GM10266 (cell line): Measurements from ENCODE around the gene LMNTD2.
A peak's percentile ranks its signal among the peaks of the same experiment; 100 is the strongest.
"Not testable (repeated sequence)": the region's sequence is repeated elsewhere in the genome, so short reads cannot be mapped to it uniquely, and the experiment has no call there.

Source experiments
- DNase-seq: peaks from one replicate; pipeline ENCODE4 v3.0.0; 2012; ENCODE audit errors: extremely low spot score
- TF ChIP-seq, protein P1 (sequence below): IDR thresholded peaks from 2 replicates; pipeline ENCODE4 v1.5.1; 2012; ENCODE audit warnings: mild to moderate bottlenecking, low read depth; ENCODE audit not compliant: control insufficient read depth, insufficient read depth; ENCODE audit errors: missing control alignments

LMNTD2 gene

DNA sequence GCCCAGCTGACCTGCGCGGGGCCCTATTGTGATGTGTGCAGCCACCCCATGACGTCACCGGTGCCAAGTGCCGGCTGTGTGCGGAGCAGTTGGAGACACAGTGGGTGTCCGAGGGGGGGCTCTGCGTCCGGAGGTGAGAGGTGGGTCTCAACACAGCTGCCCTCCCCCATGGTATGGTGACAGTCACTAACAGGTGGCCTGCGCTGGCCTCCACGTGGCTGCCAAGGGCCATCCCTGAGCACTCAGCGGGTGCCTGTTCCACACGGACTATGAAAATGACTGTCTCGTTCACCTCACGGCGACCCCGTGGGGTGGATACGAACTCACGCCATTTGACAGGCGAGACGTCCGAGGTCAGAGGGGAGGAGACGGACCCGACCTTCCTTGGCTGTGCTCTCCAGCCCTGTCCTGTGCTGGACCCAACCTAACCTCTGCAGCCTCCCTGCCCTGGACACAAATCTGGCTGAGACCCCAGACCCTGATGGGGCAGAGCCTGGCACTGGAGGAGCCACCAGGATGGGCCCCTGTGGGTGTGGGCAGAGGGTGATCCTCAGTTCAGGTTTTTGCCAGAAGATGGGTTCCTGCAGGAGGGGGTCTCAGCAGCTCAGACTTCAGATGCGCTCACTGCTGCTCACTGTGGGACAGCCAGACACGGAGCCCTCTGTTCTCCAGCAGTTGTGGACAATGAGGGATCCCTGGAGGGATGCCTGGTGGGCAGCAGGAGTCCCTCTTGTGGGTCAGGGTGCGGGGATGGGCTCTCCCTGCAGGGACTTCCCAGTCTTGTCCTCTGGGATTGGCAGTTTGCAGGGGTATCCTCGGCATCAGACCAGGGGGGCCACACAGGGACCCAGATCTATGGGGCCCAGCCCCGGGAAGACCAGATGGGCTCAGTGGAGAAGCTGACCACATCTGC, 31.5 kb downstream of the LMNTD2 start:
- TF ChIP-seq, protein P1, sequence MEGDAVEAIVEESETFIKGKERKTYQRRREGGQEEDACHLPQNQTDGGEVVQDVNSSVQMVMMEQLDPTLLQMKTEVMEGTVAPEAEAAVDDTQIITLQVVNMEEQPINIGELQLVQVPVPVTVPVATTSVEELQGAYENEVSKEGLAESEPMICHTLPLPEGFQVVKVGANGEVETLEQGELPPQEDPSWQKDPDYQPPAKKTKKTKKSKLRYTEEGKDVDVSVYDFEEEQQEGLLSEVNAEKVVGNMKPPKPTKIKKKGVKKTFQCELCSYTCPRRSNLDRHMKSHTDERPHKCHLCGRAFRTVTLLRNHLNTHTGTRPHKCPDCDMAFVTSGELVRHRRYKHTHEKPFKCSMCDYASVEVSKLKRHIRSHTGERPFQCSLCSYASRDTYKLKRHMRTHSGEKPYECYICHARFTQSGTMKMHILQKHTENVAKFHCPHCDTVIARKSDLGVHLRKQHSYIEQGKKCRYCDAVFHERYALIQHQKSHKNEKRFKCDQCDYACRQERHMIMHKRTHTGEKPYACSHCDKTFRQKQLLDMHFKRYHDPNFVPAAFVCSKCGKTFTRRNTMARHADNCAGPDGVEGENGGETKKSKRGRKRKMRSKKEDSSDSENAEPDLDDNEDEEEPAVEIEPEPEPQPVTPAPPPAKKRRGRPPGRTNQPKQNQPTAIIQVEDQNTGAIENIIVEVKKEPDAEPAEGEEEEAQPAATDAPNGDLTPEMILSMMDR, result no peak
- no peak for DNase-seq

DNA sequence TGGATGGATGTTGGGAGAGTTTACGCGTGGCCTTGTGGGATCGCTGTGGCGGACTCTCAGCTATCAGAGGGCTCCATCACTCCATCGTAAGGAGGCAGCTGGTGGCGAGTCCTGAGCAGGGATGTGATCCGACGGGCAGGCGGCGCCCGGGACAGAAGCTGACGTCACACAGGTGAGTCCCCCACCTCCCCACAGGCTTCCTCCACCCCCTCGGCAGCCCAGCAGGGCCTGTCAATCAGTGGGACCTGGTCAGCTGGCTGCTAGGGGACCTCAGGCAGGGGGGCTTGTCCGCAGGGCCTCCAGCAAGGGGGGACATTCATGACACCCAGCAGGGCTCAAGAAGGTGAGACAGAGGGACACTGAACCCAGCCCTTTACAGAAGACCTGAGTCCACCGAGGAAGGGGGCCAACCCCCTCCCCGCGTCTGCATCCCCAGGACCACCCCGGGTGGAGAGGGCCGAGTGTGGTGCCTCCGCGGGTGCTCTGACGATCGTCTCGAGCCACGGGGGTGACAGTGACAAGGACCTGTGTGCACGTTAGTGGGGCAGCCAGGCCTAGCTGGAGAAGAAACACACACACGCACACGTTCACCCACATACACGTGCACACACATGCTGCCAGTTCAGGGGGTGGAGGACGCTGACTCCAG, 32.2 kb downstream of the LMNTD2 start:
- TF ChIP-seq, protein P1, result no peak
- no peak for DNase-seq

DNA sequence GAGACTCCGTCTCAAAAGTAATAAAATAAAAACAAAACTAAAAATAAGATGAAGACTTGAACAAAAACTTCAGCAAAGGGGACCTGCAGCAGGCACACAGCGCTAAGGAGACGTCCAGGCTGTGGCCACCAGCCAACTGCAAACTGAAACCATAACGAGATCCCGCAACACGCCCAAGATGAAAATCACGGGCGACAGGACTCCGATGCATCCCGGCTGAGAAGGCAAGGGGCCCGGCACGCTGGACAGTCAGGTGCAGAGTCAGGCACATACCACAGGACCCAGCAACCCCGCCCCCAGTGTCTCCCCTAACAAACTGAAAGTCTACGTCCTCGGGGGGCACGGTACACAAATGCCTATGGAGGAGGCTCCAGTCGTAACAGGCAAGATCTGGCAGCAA, 34.3 kb downstream of the LMNTD2 start:
- no peak for DNase-seq
- TF ChIP-seq, protein P1, result no peak

DNA sequence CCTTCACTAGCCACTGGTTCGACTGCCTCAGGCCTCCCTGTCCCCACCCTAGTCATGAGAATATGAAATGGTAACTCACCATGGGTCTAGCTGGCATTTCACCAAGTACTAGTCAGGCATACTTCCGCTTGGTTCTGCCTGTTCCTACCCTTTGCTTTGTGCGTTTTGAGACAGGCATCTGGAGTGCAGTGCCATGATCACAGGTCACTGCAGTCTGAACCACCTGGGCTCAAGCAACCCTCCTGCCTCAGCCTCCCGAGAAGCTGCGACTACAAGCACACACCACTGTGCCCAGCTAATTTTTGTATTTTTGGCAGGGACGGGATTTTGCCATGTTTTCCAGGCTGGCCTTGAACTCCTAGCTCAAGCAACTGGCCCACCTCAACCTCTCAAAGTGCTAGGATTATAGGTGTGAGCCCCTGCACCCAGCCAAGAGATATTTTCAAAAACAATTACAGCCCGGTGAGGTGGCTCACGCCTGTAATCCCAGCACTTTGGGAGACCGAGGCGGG, 39.3 kb downstream of the LMNTD2 start:
- no peak for DNase-seq
- TF ChIP-seq, protein P1, result no peak

DNA sequence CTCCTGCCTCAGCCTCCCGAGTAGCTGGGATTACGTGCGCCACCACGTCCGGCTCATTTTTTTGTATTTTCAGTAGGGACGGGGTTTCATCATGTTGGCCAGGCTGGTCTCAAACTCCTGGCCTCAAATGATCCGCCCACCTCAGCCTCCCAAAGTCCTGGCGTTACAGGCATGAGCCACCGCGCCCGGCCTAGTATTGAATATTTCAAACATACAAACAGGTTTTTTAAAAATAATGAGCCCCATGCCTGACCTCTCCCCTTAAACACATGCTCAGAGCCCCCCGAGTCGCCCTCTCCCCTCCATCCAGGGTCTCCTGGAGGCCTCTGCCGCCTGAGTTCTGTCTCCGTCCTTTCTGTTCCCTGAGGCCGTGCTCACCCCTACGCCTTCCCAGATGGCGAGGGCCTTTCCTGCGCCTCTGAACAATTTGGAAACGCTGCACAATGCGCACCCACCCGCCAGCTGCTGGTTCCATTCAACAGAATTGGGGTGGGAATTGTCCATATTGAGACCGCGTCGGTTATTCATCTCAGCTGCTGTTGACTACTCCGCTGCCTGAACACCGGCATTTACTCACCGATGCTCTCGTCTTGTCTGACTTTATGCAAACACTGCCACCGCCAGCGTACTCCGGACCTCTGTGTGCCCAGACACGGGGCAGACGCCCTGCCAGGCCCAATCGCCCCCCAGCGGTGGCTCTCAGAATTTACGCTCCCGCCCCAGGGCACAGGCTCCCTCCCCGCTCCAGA, 39.9 kb downstream of the LMNTD2 start:
- TF ChIP-seq, protein P1, result no peak
- DNase-seq, result no peak

DNA sequence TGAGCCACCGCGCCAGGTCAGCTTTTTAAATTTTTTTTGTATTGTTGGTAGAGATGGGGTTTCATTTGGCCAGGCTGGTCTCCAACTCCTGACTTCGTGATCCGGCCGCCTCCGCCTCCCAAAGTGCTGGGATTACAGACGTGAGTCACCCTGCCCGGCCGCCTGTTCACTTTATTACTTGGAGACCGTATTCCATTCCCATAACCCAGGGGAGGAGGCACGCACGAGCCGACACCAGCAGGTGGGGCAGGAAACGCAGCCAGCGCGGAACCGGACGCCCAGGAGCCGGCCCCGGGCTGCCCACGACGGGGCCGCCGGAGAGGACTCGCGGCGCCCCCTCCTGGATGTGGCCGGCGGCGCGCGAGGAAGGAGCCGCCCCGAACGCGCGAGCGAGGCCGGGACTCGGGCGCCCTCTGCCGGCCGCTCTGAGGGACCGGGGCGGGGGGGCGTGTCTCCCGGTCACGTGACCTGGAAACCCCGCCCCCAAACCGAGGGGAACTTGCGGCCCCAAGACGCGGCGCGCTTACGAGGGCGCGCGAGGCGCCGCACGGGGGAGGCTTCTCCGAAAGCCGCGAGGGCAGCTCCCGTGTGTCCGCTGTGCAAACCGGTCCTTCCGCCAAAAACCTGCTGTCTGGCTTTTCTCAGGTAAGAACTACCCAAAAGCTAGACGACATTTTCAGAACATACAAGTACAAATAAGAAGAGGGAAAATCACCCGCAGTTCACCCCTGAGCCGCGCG, 41.9 kb downstream of the LMNTD2 start:
- TF ChIP-seq, protein P1, result peak; percentile 96
- peak; percentile 97 for DNase-seq

DNA sequence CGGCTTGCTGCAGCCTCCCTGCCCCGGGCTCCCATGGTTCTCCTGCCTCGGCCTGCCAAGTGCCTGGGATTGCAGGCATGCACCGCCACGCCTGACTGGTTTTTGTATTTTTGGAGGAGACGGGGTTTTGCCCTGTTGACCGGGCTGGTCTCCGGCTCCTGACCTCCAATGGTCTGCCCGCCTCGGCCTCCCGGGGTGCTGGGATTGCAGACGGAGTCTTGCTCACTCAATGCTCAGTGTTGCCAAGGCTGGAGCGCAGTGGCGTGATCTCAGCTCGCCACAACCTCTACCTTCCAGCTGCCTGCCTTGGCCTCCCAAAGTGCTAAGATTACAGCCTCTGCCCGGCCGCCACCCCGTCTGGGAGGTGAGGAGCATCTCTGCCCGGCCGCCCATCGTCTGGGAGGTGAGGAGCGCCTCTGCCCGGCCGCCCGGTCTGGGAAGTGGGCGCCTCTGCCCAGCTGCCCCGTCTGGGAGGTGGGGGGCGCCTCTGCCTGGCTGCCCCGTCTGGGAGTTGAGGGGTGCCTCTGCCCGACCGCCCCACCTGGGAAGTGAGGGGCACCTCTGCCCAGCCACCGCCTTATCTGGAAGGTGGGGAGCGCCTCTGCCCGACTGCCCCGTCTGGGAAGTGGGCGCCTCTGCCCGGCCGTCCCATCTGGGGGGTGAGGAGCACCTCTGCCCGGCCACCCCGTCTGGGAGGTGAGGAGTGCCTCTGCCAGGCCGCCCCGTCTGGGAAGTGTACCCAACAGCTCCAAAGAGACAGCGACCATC, 43.4 kb downstream of the LMNTD2 start:
- not testable (repeated sequence) for DNase-seq
